CD4-positive, alpha-beta T cell treated with Interleukin-2 at 100 ng/mL for 4 hours (primary cell): Measurements from ENCODE around the gene SYT3.

Source experiments
- DNase-seq: peaks from one replicate; pipeline ENCODE4 v3.0.0-alpha.2; 2020; ENCODE audit warnings: low spot score

SYT3 gene

DNA sequence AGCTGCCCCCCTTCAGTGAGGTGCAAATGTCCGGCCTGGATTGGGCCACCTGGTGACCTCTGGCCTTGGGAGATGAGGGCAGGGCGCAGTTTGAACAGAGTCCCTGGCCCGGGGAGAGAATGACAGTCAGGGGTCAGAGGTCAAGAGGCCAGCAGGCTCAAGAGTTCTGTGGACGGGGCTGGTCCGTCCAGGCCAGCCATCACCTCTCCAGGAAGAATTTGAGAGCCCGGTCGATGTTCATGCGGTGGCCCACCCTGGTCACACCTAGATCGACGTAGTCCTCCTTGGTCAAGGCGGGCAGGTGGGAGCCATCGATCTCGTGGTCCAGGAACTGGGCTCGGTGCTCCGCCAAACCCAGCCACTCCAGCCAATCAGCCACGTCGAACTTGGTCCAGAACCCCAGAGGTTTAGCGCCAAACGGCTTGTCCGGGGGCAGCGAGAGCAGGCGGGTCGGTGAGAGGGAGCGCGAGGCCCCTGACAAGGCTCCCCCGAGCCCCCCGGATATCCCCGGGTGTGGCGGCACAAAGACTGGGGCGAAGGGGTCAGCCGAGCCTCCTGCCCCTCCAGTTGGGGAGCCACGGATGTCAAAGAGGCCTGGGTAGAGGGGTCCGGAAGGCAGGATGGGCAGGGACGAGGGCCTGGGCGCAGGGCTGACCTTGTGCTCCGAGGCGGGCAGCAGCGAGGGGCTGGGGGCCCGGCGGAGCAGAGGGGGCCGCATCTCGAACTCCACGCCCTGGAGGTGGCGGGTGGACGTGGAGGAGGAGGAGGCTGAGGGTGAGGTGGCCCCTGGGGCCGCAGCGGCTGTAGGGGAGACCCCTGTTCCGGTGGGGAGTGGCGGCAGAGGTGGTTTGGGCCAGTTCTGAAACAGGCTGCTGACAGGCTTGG is 22.3 kb upstream of the SYT3 start:
- DNase-seq, result no peak

- DNase-seq, result no peak
These were observed 21.3 kb upstream of the SYT3 start for GRCh38 chr19:50661023-50661422.

DNA sequence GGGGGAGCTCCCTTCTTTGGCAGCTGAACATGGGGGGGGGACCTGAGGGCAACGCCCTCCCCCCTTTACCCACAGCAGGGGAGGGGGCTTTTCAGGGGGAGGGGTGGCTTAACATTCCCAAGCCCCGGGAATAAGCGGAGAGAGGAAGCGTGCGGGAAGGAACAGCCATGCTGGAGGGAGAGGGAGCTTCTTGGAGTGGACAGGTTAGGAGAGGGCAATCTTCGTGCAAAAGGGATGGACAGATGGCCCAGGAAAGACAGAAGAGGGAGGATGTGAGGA is 20.3 kb upstream of the SYT3 start:
- DNase-seq, result no peak

DNA sequence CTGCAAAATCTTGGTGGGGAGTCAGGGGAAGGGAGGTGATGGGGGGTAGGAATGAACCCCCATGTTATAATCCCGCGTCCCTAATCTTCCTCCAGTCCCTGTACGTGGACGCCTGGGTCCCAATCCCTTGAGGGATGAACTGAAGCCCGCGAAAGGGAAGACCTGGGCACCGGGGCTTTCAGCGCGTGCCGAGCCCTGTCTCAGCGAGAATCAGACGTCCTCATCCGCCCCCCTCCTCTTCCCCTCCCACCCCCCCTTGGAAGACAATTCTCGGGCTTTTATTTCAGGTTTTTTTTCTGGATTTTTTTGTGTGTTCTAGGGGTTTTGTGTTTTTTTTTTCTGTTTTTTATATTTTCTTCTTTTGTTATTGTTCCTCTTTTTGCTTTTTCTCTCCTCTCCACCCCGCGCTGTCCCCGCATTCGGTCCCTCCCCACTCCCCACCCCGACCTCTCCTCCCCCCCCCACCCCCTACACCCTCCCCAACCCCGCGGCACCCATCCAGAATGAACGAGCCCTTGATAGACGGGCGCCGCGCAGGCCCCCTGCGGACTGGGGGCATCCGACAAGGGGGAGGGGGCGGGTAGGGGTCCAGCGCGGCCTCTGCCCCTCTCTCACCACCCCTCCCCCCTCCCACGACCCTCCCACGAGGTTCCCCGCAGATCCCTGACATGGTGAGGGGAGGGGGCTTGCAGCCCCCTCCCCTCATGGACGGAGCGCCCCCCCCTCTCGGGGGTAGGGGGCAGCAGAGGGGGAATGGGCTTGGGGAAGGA is 19.8 kb upstream of the SYT3 start:
- DNase-seq, result no peak

GRCh38 chr19:50658441-50659317 is 19.0 kb upstream of the SYT3 start:
- DNase-seq, result peak; percentile 32

DNA sequence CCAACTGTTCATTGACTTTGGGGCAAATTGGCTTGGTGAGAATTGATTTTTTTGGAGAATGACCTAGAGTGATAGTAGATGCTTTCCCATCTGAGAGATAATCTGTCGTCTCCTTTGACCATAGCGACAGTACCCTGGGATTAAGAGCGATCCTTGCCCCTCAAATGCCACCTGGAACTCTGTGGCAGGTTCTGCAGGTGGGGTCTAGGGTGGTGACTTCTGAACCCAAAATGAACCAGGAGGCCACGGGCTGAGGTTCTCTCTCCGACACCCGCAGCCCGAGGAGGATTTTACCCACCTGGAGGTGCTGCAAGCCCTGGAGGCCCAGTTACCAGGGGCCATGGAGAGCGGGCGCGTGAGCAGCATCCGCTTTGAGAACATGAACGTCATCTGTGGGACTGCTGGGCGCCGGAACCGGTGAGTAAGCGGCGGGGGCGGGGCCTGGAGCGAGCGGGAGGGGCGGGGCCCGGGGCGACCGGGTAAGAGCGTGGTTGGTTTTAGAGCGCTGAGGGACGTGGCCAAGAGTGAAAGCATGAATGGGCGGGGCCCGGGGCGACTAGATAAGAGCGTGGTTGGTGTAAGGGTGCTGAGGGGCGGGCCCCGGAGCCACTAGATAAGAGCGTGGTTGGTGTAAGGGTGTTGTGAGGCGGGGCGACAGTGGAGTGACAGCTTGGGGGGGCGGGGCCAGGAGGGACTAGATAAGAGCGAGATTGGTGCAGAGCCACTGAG is 18.2 kb upstream of the SYT3 start:
- peak; percentile 58 for DNase-seq

DNA sequence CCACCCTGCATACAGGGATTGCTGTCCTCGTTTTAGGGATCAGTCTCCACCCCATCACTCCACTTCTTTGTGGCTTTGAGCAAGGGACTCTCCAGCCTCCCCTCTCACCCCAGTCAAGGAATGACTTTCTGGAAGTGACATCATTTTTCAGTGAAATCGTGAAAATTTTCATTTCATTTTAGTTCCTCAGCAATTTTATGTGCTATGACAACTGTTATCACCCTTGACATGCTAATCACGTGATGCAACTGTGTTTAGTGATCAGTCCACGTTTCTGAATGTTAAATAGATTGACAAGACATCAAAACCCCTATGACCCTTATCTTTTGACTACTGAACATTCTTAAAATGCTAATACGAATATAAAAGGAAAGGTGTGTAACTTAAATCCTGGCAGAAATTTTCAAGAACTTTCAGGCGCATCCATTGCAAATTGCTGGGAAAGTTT is 17.6 kb upstream of the SYT3 start:
- no peak for DNase-seq

DNA sequence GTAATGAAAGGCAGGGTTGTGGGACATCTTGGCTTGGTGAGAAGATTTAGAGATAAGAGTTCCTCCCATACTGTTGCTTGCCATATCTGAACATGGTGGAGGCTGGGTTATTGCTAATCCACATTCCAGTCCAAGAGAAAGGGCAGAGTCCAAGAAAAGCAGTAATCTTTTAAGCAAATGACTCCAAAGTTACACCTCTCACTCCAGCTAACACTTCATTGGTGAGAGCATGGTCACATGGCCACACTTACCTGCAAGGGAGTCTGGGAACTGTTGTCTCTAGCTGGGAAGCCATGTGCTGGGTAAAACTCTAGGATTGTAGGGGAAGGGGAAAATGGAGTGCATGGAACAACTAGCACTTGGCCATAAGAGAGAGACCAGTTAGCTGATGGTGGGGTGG is 15.2 kb upstream of the SYT3 start:
- no peak for DNase-seq

- DNase-seq, result no peak
These were observed 13.0 kb upstream of the SYT3 start for GRCh38 chr19:50652722-50653121.

GRCh38 chr19:50651174-50651573 is 11.5 kb upstream of the SYT3 start:
- DNase-seq, result no peak

GRCh38 chr19:50649433-50650391 is 10.0 kb upstream of the SYT3 start, which contains the start of gene C19orf81:
C19orf81 (plus strand) TSS chr19:50649445; CDS start chr19:50649445, 0 bp downstream.
- no peak for DNase-seq

DNA sequence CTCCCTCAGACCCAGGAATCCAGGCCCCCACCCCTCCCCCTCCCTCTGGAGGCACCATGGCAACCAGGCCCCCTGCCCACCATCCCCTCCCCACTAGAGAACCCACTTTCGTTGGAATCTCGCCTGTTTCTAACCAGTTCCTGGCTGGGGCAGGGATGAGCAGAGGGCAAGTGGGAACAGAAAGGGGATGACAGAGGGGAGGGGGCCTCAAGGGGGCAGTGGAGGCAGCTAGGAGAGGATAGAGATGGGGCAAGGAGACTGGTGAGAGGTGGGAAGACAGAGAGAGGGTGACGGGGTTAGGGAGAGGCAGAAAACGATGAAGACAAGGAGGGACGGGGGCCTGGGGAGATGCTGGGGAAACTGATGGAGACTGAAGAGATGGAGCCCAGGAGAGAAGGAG is 9.0 kb upstream of the SYT3 start:
- DNase-seq, result no peak

DNA sequence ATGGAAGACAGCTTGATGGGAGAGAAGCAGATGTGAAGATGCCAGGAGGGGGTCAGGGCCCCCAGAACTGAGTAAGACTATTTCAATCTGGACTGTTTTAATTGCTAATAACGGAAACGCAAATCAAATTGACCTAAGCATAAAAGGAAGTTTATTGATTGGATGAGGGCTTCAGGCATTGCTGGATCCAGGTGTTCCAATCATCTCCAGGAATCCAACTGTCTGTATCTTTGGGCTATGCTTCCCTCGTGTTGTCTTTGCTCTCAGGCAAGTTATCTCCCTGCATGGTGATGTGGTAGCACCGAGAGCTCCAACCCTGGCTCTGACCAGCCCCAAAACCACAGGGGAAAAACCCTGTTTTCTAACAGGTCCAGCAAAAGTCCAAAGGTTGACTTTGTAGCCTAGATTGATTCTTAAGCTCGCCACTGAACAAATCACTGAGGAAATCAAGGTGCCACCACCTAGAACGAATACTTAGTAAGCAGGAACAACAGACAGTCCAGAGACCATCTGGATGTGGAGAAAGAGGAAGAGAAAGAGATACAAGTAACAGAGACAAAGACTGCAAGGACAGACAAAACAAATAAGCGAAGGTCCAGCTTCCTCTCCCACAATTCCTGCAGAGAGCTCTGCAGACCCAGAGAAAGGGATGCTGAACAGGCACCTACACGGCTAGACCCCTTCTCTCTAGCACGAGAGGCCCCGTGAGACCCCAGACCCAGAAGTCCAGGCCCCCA is 8.4 kb upstream of the SYT3 start:
- DNase-seq, result no peak

GRCh38 chr19:50646074-50646807 is 6.6 kb upstream of the SYT3 start:
- no peak for DNase-seq

DNA sequence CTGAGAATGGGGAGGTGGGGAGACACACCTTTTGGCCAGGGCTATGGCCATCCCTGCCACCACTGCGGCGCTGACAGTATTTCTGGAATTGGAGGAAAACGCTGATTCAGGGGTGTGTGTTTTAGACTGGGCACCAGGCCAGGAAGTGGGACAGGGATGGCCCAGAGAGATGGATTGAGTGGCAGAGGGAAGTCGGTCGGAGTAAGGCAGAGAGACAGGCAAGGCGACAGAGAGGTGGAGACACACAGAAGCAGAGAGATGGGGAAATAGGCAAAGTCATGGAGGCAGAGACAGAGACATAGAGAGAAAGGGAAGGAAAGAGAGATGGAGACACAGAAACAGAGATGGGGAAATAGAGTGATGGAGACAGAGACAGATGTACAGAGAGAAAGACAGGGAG is 5.4 kb upstream of the SYT3 start:
- DNase-seq, result no peak

DNA sequence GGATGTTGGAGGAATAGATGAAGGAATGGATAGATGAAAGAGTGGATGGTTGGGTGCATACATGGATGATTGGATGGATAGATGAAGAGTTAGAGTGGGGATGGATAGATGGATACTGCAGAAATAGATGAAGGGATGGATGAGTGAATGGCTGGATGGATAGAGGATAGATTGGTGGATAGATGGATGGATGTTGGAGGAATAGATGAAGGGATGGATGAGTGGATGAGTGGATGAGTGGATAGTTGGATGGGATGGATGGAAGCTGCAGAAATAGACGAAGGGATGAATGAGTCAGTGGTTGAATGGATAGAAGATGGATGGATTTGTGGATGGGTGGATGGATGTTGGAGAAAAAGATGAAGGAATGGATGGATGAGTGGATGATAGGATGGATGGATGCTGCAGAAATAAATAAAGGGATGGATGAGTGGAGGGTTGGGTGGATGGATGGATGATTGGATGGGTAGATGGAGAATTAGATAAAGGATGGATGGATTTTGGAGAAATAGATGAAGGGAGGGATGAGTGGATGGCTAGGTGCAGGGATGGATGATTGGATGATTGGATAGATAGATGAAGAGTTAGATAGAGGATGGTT is 4.7 kb upstream of the SYT3 start:
- DNase-seq, result no peak

DNA sequence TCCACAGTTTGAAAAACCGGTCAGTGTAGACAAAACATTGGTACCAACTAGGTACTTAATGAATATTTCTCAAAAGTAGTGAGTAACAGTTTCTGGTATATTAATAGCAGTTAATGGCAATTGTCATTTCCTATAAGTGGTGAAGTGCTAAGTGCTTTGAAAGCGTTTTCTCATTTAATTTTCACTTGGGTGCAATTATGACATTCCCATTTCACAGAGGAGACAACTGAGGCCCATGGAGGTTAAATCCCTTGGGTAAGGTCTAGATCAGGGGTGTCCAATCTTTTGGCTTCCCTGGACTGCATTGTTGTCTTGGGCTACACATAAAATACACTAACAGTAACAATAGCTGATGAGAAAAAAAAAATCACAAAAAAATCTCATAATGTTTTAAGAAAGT is 687 bp upstream of the SYT3 start:
- no peak for DNase-seq

- DNase-seq, result no peak
These were observed 1.1 kb downstream of the SYT3 start for GRCh38 chr19:50638600-50638999.
